ENCODE data around the gene CTAGE1. TPM values are rescaled to one million over a fixed set of nuclear protein-coding genes. Genes with fewer than 3 reads are reported as not detected.

Gene CTAGE1
- total and polyA plus RNA-seq, 2 donors from 2014 or later = not detected

DNA sequence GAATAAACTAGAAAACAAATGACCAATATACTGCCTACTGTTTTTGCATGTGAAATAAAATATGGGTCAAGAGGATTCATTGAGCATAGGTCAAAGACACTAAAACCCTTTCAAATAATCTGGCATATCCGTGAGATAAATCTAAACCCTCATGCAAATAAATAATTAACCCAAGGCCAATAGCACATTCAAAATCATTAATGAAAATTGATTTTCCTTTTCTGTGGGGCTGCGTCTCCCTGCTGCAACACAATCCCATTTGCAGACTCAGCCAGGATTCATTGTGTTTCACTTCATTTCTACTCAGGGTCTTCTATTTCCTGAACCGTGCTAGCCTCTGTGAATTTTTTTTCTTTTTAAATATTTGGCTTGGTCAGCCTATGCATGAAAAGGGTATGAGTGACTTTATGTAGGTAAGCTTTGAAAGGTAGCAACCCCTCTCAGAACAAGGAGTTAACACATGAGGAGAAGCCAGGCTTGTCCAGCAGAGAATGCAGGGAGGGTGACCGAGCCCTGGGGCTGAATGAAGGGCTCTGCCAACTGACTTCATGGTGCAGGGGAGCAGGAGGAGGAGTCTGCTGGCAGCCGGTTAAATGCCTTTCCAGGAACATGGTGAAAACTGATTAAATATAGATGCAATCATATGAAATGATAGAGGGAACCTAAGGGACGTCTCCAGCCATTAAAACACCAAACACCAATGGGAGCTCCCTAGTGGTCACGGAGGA lies 10.3 kb upstream of the CTAGE1 start:
- Histone ChIP-seq H3K27me3 (ENCODE audit: control insufficient read depth, insufficient read depth, low read length) (no peaks in the 10 kb centered on the region), H3K9me3 (ENCODE audit: control insufficient read depth in 2 of 3, insufficient read depth in 1 of 3, low read length in 3 of 3) (no peaks in the 10 kb centered on the region), H3K4me1 (ENCODE audit: control insufficient read depth in 2 of 3, insufficient read depth in 2 of 3, low read depth in 1 of 3, low read length in 3 of 3) (no peaks in the 10 kb centered on the region), H3K27ac (ENCODE audit: low read depth in 2 of 2, low read length in 2 of 2) (no peak overlapping the region), H3K36me3 (ENCODE audit: control insufficient read depth in 2 of 3, insufficient read depth in 3 of 3, low read length in 3 of 3) (no peaks in the 10 kb centered on the region), H3K4me3 (ENCODE audit: low read length in 3 of 3) (no peak overlapping the region), H3K9ac (ENCODE audit: low read length in 3 of 3) (no peak overlapping the region)
- TF ChIP-seq, protein P1, sequence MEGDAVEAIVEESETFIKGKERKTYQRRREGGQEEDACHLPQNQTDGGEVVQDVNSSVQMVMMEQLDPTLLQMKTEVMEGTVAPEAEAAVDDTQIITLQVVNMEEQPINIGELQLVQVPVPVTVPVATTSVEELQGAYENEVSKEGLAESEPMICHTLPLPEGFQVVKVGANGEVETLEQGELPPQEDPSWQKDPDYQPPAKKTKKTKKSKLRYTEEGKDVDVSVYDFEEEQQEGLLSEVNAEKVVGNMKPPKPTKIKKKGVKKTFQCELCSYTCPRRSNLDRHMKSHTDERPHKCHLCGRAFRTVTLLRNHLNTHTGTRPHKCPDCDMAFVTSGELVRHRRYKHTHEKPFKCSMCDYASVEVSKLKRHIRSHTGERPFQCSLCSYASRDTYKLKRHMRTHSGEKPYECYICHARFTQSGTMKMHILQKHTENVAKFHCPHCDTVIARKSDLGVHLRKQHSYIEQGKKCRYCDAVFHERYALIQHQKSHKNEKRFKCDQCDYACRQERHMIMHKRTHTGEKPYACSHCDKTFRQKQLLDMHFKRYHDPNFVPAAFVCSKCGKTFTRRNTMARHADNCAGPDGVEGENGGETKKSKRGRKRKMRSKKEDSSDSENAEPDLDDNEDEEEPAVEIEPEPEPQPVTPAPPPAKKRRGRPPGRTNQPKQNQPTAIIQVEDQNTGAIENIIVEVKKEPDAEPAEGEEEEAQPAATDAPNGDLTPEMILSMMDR (IDR thresholded peaks at IDR 0.05; ENCODE audit: borderline replicate concordance, extremely low read depth, insufficient read depth) = no peak
- intact Hi-C loops (cut with DNase I) = no loop called here
- FAIRE-seq (no peak), DNase-seq (peak in 4 of 5 donors; percentile 25 to 50 (median 40))

DNA sequence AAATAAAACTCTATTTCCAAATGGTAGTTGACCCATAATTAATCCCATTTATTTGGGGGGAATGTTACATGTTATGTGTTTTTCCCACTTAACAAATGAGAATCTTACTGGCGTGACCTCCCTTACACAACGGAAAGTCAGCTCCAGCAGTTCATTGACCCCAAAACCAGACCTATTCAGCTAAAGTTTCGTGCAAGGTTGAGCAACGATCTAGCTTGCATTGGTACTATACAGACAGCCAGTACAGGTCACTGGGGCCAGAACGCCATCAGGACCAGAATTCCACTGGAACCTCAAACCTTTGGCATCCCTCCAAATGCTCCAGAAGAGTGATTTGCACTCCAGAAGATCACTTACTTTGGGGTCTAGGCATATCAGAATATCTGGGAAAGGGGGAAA lies 6.8 kb upstream of the CTAGE1 start:
- DNase-seq (peak in 1 of 5 donors; percentile 9), FAIRE-seq (no peak)
- intact Hi-C loops (cut with DNase I) = no loop called here
- no peak overlapping the region for H3K9ac ChIP-seq (ENCODE audit: low read length in 3 of 3)
- H3K9me3 ChIP-seq (ENCODE audit: control insufficient read depth in 2 of 3, insufficient read depth in 1 of 3, low read length in 3 of 3) = no peaks in the 10 kb centered on the region
- no peaks in the 10 kb centered on the region for H3K36me3 ChIP-seq (ENCODE audit: control insufficient read depth in 2 of 3, insufficient read depth in 3 of 3, low read length in 3 of 3)
- no peaks in the 10 kb centered on the region for H3K4me1 ChIP-seq (ENCODE audit: control insufficient read depth in 2 of 3, insufficient read depth in 2 of 3, low read depth in 1 of 3, low read length in 3 of 3)
- no peaks in the 10 kb centered on the region for H3K27me3 ChIP-seq (ENCODE audit: control insufficient read depth, insufficient read depth, low read length)
- H3K4me3 ChIP-seq (ENCODE audit: low read length in 3 of 3) = no peak overlapping the region
- no peak overlapping the region for H3K27ac ChIP-seq (ENCODE audit: low read depth in 2 of 2, low read length in 2 of 2)
- TF ChIP-seq, protein P1 (IDR thresholded peaks at IDR 0.05; ENCODE audit: borderline replicate concordance, extremely low read depth, insufficient read depth) = no peak

DNA sequence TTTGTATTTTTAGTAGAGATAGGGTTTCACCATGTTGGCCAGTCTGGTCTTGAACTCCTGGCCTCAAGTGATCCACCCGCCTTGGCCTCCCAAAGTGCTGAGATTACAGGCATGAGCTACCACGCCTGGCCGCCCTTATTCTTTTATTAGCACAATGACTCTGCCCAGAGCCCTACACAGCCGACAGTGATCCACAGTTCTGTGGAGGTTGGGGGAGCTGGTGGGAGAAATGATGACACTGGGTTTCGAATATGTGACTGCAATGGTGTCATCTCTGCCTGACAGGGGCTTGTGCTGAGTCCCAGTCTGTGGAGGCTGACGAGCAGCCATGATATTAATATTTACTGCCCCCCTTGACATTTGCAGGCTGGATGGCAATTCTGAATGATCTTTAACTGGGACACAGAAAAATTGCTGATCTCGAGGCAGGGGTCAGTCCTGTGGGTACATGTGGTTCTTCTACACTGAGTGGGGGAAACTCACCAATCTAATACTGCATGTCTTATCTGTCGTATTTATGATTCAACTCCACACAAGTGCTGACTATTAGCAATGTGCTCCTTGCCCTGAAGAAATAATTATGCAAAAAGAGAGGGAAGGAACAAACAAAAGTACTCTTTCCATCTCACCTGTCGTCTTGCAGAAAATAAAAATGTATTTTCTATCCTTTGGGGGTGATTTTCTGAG lies 6.3 kb upstream of the CTAGE1 start:
- Histone ChIP-seq H3K4me3 (ENCODE audit: low read length in 3 of 3) (no peak overlapping the region), H3K27me3 (ENCODE audit: control insufficient read depth, insufficient read depth, low read length) (no peaks in the 10 kb centered on the region), H3K9ac (ENCODE audit: low read length in 3 of 3) (no peak overlapping the region), H3K9me3 (ENCODE audit: control insufficient read depth in 2 of 3, insufficient read depth in 1 of 3, low read length in 3 of 3) (no peaks in the 10 kb centered on the region), H3K4me1 (ENCODE audit: control insufficient read depth in 2 of 3, insufficient read depth in 2 of 3, low read depth in 1 of 3, low read length in 3 of 3) (no peaks in the 10 kb centered on the region), H3K36me3 (ENCODE audit: control insufficient read depth in 2 of 3, insufficient read depth in 3 of 3, low read length in 3 of 3) (no peaks in the 10 kb centered on the region), H3K27ac (ENCODE audit: low read depth in 2 of 2, low read length in 2 of 2) (no peak overlapping the region)
- TF ChIP-seq, protein P1 (IDR thresholded peaks at IDR 0.05; ENCODE audit: borderline replicate concordance, extremely low read depth, insufficient read depth) = no peak
- no peak for FAIRE-seq
- intact Hi-C loops (cut with DNase I) = no loop called here
- DNase-seq = no peak

All from kidney (tissue), 14 donors.